ENCODE results near the gene LRMDA. TPM values are rescaled to one million over a fixed set of nuclear protein-coding genes. Genes with fewer than 3 reads are reported as not detected.
"Not testable (repeated sequence)": the region's sequence is repeated elsewhere in the genome, so short reads cannot be mapped to it uniquely, and the experiment has no call there.

LRMDA gene
- total RNA-seq, 1 experiment from 2014 or later = 0.24 TPM

GRCh38 chr10:75764974-75765788, 333.8 kb downstream of the LRMDA start:
- no peak overlapping the region for H3K27ac ChIP-seq
- DNase-seq = no peak
- H3K9me3 ChIP-seq (replicated peaks) = no peaks in the 10 kb centered on the region
- no peak overlapping the region for H3K4me3 ChIP-seq
- H3K36me3 ChIP-seq = no peaks in the 10 kb centered on the region
- H3K4me1 ChIP-seq = no peaks in the 10 kb centered on the region
- 0 out of 2 replicates have a peak, but pooled peaks cover 2% of the 10 kb centered on the region for H3K27me3 ChIP-seq

DNA sequence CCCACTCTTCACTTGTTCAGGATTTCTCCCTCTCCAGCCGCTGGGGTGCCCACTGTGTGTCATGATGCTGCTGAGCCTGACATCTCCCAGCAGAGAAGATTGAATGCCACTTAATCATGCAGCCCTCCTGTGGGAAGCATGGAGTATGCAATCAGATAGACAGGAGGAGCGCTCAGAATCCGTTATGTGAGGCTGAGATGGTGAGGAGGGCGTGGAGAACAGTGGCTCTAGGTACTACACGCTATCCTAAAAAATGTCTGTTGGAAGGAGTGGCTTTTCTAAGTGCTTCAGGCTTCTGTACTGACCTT, 334.3 kb downstream of the LRMDA start:
- Histone ChIP-seq H3K4me1 (no peaks in the 10 kb centered on the region), H3K27ac (no peak overlapping the region), H3K36me3 (no peaks in the 10 kb centered on the region), H3K27me3 (0 out of 2 replicates have a peak, but pooled peaks cover 2% of the 10 kb centered on the region), H3K9me3 (replicated peaks) (no peaks in the 10 kb centered on the region), H3K4me3 (no peak overlapping the region)
- no peak for DNase-seq

- Histone ChIP-seq H3K27ac (no peak overlapping the region), H3K36me3 (no peaks in the 10 kb centered on the region)
- no peak for DNase-seq
Measured at GRCh38 chr10:75766106-75766505, 334.7 kb downstream of the LRMDA start.

DNA sequence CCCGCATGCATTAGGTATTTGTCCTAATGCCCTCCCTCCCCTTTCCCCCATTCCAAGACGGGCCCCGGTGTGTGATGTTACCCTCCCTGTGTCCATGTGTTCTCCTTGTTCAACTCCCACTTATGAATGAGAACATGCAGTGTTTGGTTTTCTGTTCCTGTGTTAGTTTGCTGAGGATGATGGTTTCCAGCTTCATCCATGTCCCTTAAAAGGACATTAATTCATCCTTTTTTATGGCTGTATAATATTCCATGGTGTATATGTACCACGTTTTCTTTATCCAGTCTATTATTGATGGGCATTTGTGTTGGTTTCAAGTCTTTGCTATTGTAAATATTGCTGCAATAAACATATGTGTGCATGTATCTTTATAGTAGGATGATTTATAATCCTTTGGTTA, 335.3 kb downstream of the LRMDA start:
- not testable (repeated sequence) for H3K4me1 ChIP-seq; H3K9me3 ChIP-seq (replicated peaks); H3K4me3 ChIP-seq; DNase-seq; H3K36me3 ChIP-seq; H3K27ac ChIP-seq; H3K27me3 ChIP-seq

More at GRCh38 chr10:75766106-75766505, 334.7 kb downstream of the LRMDA start:
- no peaks in the 10 kb centered on the region for H3K9me3 ChIP-seq (replicated peaks)
- H3K27me3 ChIP-seq = 0 out of 2 replicates have a peak, but pooled peaks cover 2% of the 10 kb centered on the region
- H3K4me3 ChIP-seq = no peak overlapping the region
- H3K4me1 ChIP-seq = no peaks in the 10 kb centered on the region

DNA sequence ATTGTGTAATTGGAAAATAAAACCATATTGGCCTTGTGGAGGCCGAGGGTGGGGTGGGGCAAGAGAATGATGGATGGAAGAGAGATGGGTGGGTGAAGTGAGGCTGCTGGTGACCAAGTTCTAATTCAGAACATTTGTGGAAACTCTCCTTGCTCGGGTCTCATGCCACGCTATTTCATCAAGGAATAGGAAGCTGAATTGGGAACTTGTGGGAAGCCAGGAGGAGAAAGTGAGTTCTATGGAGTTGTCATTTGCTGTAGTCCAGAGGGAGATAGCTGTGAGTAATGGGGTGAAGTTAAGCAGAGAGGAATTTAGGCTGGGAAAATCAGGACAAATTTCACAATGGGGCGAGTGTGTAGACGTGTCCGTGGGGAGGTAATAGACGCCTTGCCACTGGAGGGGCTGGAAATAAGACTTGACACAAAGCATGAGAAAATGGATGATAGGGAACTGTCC, 339.2 kb downstream of the LRMDA start:
- Histone ChIP-seq H3K27me3 (no peaks in the 10 kb centered on the region), H3K4me1 (no peaks in the 10 kb centered on the region), H3K4me3 (no peak overlapping the region), H3K36me3 (no peaks in the 10 kb centered on the region), H3K27ac (no peak overlapping the region), H3K9me3 (replicated peaks) (no peaks in the 10 kb centered on the region)
- no peak for DNase-seq

- H3K27ac ChIP-seq = no peak overlapping the region
- DNase-seq = no peak
- no peaks in the 10 kb centered on the region for H3K27me3 ChIP-seq
- no peaks in the 10 kb centered on the region for H3K36me3 ChIP-seq
- H3K4me1 ChIP-seq = no peaks in the 10 kb centered on the region
- no peaks in the 10 kb centered on the region for H3K9me3 ChIP-seq (replicated peaks)
- H3K4me3 ChIP-seq = no peak overlapping the region
Measured at GRCh38 chr10:75771606-75772005, 340.2 kb downstream of the LRMDA start.

GRCh38 chr10:75772153-75772887, 340.9 kb downstream of the LRMDA start:
- Histone ChIP-seq H3K27me3 (no peaks in the 10 kb centered on the region), H3K4me3 (no peak overlapping the region), H3K4me1 (no peaks in the 10 kb centered on the region), H3K9me3 (replicated peaks) (no peaks in the 10 kb centered on the region), H3K36me3 (no peaks in the 10 kb centered on the region), H3K27ac (no peak overlapping the region)
- DNase-seq = no peak

- H3K4me3 ChIP-seq = no peak overlapping the region
- H3K27me3 ChIP-seq = 0 out of 2 replicates have a peak, but pooled peaks cover 2% of the 10 kb centered on the region
- H3K9me3 ChIP-seq (replicated peaks) = no peaks in the 10 kb centered on the region
- no peak overlapping the region for H3K27ac ChIP-seq
- no peaks in the 10 kb centered on the region for H3K4me1 ChIP-seq
- no peaks in the 10 kb centered on the region for H3K36me3 ChIP-seq
- no peak for DNase-seq
Measured at GRCh38 chr10:75773231-75773780, 341.9 kb downstream of the LRMDA start.

DNA sequence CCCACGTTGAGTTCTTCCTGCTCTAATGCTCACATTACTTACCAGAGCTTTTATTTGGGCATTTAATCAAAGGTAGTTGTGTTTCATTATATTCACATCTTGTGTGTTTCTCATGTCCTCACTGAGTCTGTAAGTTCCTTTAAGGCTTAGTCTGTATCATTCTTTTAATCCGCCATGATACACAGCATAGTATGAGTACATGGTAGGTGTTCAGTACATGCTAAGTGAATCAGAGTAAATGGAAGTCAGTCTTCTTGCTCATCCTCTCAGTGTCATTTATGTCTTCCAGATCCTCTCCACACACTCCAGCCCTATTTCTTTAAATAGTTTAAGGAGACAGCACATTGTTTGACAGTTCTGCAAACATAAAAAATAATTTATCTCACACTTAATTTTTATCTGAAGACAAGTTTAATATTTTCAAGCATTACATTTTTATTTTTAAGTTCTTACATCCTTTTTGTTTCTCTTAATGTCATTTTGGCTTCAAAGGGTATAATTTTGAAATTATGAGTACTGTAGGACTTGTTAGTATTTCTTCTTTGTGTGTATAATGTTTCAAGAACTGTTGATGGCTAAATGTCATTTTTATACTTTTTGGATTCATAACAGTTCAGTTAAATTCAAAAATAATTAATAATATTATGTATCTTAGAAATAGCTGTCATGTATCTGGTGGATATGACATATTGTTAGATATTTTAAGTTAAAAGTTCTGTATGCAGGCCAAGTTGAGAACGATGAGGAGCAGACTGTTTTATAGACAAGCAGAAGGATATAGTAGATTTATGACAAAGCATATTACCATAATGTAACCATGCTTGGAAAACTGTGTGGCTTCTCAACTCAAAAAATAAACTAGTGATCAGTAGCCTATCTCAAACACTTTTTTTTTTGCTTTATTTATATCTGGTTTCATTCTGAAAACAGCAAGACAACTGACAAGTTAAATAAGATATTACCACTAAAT, 342.7 kb downstream of the LRMDA start:
- Histone ChIP-seq H3K4me1 (no peaks in the 10 kb centered on the region), H3K4me3 (no peak overlapping the region), H3K36me3 (no peaks in the 10 kb centered on the region), H3K9me3 (replicated peaks) (no peaks in the 10 kb centered on the region), H3K27ac (no peak overlapping the region), H3K27me3 (0 out of 2 replicates have a peak, but pooled peaks cover 2% of the 10 kb centered on the region)
- DNase-seq = no peak

DNA sequence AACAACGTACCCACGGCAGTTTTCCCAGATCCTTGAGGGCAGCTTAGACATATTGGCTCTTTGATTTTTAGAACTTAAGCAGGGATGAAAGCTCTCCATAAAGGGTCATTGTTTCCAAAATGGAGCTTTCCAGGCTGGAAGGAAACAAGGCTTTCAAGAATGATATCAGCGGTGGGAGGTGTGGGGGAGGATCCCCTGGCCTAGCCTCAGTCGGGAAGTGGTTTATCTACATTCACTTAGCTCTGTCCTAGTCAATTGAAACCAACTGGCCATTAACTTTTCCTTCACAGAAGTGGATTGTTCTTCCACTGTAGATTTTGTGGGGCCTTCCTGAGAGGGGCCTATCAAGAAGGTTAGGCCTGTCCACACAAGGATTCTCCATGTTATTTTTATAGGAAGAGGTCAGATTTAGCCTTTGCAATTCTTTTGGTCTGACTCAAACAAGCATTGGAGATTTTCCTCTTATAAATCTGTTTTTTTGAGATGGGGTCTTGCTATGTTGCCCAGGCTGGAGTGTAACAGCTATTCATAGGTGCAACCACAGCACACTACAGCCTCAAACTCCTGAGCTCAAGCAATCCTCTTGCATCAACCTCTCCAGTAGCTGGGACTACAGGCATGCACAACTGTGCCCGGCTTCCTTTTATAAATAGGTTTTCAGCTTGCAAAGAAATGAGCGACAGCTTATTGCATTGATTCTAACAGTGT, 343.5 kb downstream of the LRMDA start:
- no peaks in the 10 kb centered on the region for H3K4me1 ChIP-seq
- no peaks in the 10 kb centered on the region for H3K9me3 ChIP-seq (replicated peaks)
- no peak overlapping the region for H3K4me3 ChIP-seq
- 0 out of 2 replicates have a peak, but pooled peaks cover 2% of the 10 kb centered on the region for H3K27me3 ChIP-seq
- no peak overlapping the region for H3K27ac ChIP-seq
- no peak for DNase-seq
- no peaks in the 10 kb centered on the region for H3K36me3 ChIP-seq

- Histone ChIP-seq H3K27ac (no peak overlapping the region), H3K36me3 (no peaks in the 10 kb centered on the region), H3K27me3 (0 out of 2 replicates have a peak, but pooled peaks cover 2% of the 10 kb centered on the region), H3K4me3 (no peak overlapping the region), H3K4me1 (no peaks in the 10 kb centered on the region), H3K9me3 (replicated peaks) (no peaks in the 10 kb centered on the region)
- no peak for DNase-seq
Measured at GRCh38 chr10:75776738-75777504, 345.5 kb downstream of the LRMDA start.

- 0 out of 2 replicates have a peak, but pooled peaks cover 2% of the 10 kb centered on the region for H3K27me3 ChIP-seq
- no peak overlapping the region for H3K4me3 ChIP-seq
- H3K27ac ChIP-seq = no peak overlapping the region
- DNase-seq = no peak
- no peaks in the 10 kb centered on the region for H3K4me1 ChIP-seq
- no peaks in the 10 kb centered on the region for H3K36me3 ChIP-seq
- no peaks in the 10 kb centered on the region for H3K9me3 ChIP-seq (replicated peaks)
Measured at GRCh38 chr10:75778665-75779064, 347.2 kb downstream of the LRMDA start.

DNA sequence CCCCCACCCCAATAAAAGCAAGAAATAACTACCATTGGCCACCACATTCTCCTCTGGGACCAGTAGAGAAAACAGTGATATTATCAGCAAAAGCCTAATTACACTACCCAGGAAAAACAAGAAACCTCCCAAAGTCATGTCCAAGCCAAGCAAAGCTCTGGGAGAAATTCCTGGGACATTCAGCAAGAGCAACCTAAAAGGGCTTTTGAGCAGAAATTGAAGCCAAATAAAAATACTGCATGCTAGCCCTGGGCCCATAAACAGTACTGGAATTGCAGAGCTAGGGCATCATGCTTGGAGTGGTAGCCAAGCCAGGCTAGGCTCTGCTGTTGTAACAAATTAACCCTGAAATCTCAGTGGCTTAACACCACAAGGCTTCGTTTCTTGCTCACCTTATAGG, 347.9 kb downstream of the LRMDA start:
- no peak for DNase-seq
- no peaks in the 10 kb centered on the region for H3K36me3 ChIP-seq
- no peak overlapping the region for H3K4me3 ChIP-seq

More for the DNA sequence above, 347.9 kb downstream of the LRMDA start:
- Histone ChIP-seq H3K4me1 (no peaks in the 10 kb centered on the region), H3K9me3 (replicated peaks) (no peaks in the 10 kb centered on the region), H3K27me3 (0 out of 2 replicates have a peak, but pooled peaks cover 2% of the 10 kb centered on the region), H3K27ac (no peak overlapping the region)

Data from SJCRH30 (cell line).